Gastrocnemius medialis (tissue), 4 donors: Measurements from ENCODE around the gene RABL6. TPM values are rescaled to one million over a fixed set of nuclear protein-coding genes. Genes with fewer than 3 reads are reported as not detected.

Experiments
- ATAC-seq, 2 donors: fragments of 150-250 bp; one replicate each; pipeline ENCODE4 v1.9.1; 2016
- DNase-seq, 2 donors: peaks; one replicate each; pipeline ENCODE4 v3.0.0-alpha.2; 2019
- H3K27ac ChIP-seq, 4 donors: fragments of 200-600 bp; sonication (generic); 1 replicate in 1 of 4; 2 replicates in 3 of 4; pipeline ENCODE4 v1.5.1; 2016 to 2018; ENCODE audit warnings: mild to moderate bottlenecking in 2 of 4, moderate library complexity in 1 of 4
- H3K27me3 ChIP-seq, 3 donors: fragments of 200-600 bp; sonication (generic) in 2 of 3; 1 replicate in 1 of 3; 2 replicates in 2 of 3; pipeline versions ENCODE4 v1.5.1 to v1.6.0; 2016 to 2019; ENCODE audit warnings: mild to moderate bottlenecking in 1 of 3, moderate library complexity in 1 of 3
- H3K36me3 ChIP-seq, 2 donors: fragments of 200-600 bp; sonication (generic) in 1 of 2; one replicate each; pipeline ENCODE4 v1.5.1; 2017 to 2018
- H3K4me1 ChIP-seq, 2 donors: fragments of 200-600 bp; sonication (generic) in 1 of 2; one replicate each; pipeline ENCODE4 v1.5.1; 2016 to 2017; ENCODE audit warnings: mild to moderate bottlenecking in 2 of 2
- H3K4me3 ChIP-seq, 4 donors: fragments of 200-600 bp; sonication (generic) in 3 of 4; 1 replicate in 1 of 4; 2 replicates in 3 of 4; pipeline ENCODE4 v1.5.1; 2016 to 2019; ENCODE audit warnings: mild to moderate bottlenecking in 2 of 4
- H3K9me3 ChIP-seq, 3 donors: fragments of 200-600 bp; sonication (generic) in 2 of 3; 1 replicate in 1 of 3; 2 replicates in 2 of 3; pipeline ENCODE4 v1.5.1; 2016 to 2019
- CTCF ChIP-seq, 5 experiments: fragments of 450-650 bp in 3 of 5; fragments of 200-600 bp in 2 of 5; sonication (generic) in 2 of 5; IDR thresholded peaks in 4 of 5; conservative IDR thresholded peaks in 1 of 5; 1 replicate in 4 of 5; 2 replicates in 1 of 5; pipeline ENCODE4 v1.5.1; 2016 to 2019; ENCODE audit warnings: antibody characterized with exemption in 5 of 5, mild to moderate bottlenecking in 3 of 5, moderate library complexity in 3 of 5
- POLR2A ChIP-seq, 2 donors: fragments of 450-650 bp; IDR thresholded peaks; one replicate each; pipeline ENCODE4 v1.6.1; 2017; ENCODE audit warnings: antibody characterized with exemption in 2 of 2, mild to moderate bottlenecking in 2 of 2, moderate library complexity in 2 of 2
- in situ Hi-C, 4 donors: fragments of 200-750 bp; cut with MboI; loops; one replicate each; pipeline versions ENCODE4 v1.15.0 to v1.8.0; 2017; ENCODE audit warnings: low sequenced_read_pairs in 4 of 4
- intact Hi-C: fragments of 100-400 bp; cut with DNase I; formaldehyde crosslinking; loops from one replicate; pipeline ENCODE4 v1.15.1; 2023; ENCODE audit warnings: low total_unique reads
- total RNA-seq, 4 donors: library from RNA; depleted of rRNA; stranded (reverse); fragments of >200 nt; gene quantifications; one replicate each; pipeline versions ENCODE4 v1.1.0 to v1.2.3, GENCODE V29; 2016

The RABL6 gene
- total RNA-seq, 4 donors from 2014 or later, result 84.9 to 121 (median 105) TPM

- intact Hi-C loops (no loop called here), in situ Hi-C loops (no loop called here)
- no peak for DNase-seq
- H3K27me3 ChIP-seq, result no peaks in the 10 kb centered on the region
- no peak overlapping the region for H3K4me3 ChIP-seq
- no peaks in the 10 kb centered on the region for H3K9me3 ChIP-seq
- no peak overlapping the region for H3K27ac ChIP-seq
- H3K4me1 ChIP-seq, result peaks cover 0 to 4% of the 10 kb centered on the region in 2 donors
- TF ChIP-seq CTCF (IDR thresholded peaks at IDR 0.05 in 4 of 5, conservative IDR thresholded peaks at IDR 0.05 in 1 of 5) (no peak), POLR2A (IDR thresholded peaks at IDR 0.05) (no peak)
- no peak for ATAC-seq
- peaks cover 3 to 71% of the 10 kb centered on the region in 2 donors for H3K36me3 ChIP-seq
These were observed 20.2 kb downstream of the RABL6 start for GRCh38 chr9:136827794-136828473.

- in situ Hi-C loops (no loop called here), intact Hi-C loops (no loop called here)
- Histone ChIP-seq H3K36me3 (peaks cover 3 to 70% of the 10 kb centered on the region in 2 donors), H3K9me3 (no peaks in the 10 kb centered on the region), H3K27ac (no peak overlapping the region), H3K4me1 (peaks cover 0 to 4% of the 10 kb centered on the region in 2 donors), H3K4me3 (no peak overlapping the region), H3K27me3 (no peaks in the 10 kb centered on the region)
- DNase-seq (no peak), ATAC-seq (no peak)
- no peak for TF ChIP-seq POLR2A (IDR thresholded peaks at IDR 0.05)
- TF ChIP-seq CTCF (IDR thresholded peaks at IDR 0.05 in 4 of 5, conservative IDR thresholded peaks at IDR 0.05 in 1 of 5), result no peak
These were observed 20.9 kb downstream of the RABL6 start for GRCh38 chr9:136828474-136829140.

- Histone ChIP-seq H3K27ac (no peak overlapping the region), H3K27me3 (no peaks in the 10 kb centered on the region), H3K4me1 (peaks cover 0 to 4% of the 10 kb centered on the region in 2 donors), H3K36me3 (peaks cover 0 to 64% of the 10 kb centered on the region in 2 donors), H3K4me3 (no peak overlapping the region), H3K9me3 (no peaks in the 10 kb centered on the region)
- intact Hi-C loops, result no loop called here
- TF ChIP-seq CTCF (IDR thresholded peaks at IDR 0.05 in 4 of 5, conservative IDR thresholded peaks at IDR 0.05 in 1 of 5), result no peak
- TF ChIP-seq POLR2A (IDR thresholded peaks at IDR 0.05), result no peak
- in situ Hi-C loops, result no loop called here
- no peak for DNase-seq
- ATAC-seq, result no peak
These were observed 21.7 kb downstream of the RABL6 start for GRCh38 chr9:136829412-136829811.

GRCh38 chr9:136829981-136830885, 22.5 kb downstream of the RABL6 start:
- intact Hi-C loops (no loop called here), in situ Hi-C loops (no loop called here)
- Histone ChIP-seq H3K4me3 (no peak overlapping the region), H3K27me3 (no peaks in the 10 kb centered on the region), H3K27ac (no peak overlapping the region), H3K9me3 (no peaks in the 10 kb centered on the region), H3K36me3 (peaks cover 0 to 64% of the 10 kb centered on the region in 2 donors), H3K4me1 (peaks cover 0 to 4% of the 10 kb centered on the region in 2 donors)
- ATAC-seq, result no peak
- TF ChIP-seq CTCF (IDR thresholded peaks at IDR 0.05 in 4 of 5, conservative IDR thresholded peaks at IDR 0.05 in 1 of 5), result no peak
- no peak for TF ChIP-seq POLR2A (IDR thresholded peaks at IDR 0.05)
- no peak for DNase-seq
